Suprapubic skin (tissue), 4 donors: ENCODE data around the gene NEDD9.

Experiments
- EP300 ChIP-seq: sonication (generic); formaldehyde crosslinking; IDR thresholded peaks from one replicate; pipeline ENCODE4 v1.6.1; 2017; ENCODE audit warnings: antibody characterized with exemption
- POLR2AphosphoS5 ChIP-seq, 3 donors: sonication (generic); formaldehyde crosslinking; IDR thresholded peaks; one replicate each; pipeline ENCODE4 v1.6.1; 2017; ENCODE audit warnings: antibody characterized with exemption in 3 of 3
- TF ChIP-seq, protein P1 (sequence below), 2 donors: fragments of 200-600 bp in 1 of 2; fragments of 450-650 bp in 1 of 2; sonication (generic) in 1 of 2; IDR thresholded peaks; one replicate each; pipeline ENCODE4 v1.5.1; 2016 to 2019; ENCODE audit warnings: antibody characterized with exemption in 2 of 2, mild to moderate bottlenecking in 1 of 2, moderate library complexity in 1 of 2

DNA sequence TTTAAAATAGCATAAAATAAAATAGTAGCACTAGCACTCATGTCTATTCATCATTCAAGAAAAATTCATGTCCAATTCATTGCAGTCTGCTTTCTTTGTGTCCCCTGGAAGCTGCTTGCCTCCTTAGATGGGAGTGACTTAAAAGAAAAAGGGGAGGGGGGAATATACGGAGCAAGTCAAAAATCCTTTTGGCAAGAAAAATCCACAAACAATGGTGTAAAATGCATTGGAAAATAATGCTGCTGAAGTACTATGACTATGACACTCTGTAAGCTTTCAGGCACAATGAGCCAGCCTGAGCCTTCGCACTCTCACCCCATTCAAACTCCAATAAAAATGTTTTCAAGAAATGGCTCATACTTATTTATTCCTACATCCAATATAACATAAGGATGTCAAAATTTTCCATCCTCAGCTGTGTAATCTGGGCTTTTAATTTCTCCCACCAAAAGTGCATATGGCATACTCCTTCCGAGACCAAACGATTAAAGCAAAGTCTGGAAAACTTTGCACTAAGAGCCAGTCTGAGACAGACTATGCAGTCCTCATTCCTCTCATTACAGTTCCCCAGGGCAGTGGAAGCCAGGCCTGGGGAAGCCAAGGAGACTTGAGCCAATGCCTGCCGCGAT is 790 bp downstream of the NEDD9 start:
- TF ChIP-seq EP300 (no peak), POLR2AphosphoS5 (IDR thresholded peaks at IDR 0.05) (no peak)
- TF ChIP-seq, protein P1, sequence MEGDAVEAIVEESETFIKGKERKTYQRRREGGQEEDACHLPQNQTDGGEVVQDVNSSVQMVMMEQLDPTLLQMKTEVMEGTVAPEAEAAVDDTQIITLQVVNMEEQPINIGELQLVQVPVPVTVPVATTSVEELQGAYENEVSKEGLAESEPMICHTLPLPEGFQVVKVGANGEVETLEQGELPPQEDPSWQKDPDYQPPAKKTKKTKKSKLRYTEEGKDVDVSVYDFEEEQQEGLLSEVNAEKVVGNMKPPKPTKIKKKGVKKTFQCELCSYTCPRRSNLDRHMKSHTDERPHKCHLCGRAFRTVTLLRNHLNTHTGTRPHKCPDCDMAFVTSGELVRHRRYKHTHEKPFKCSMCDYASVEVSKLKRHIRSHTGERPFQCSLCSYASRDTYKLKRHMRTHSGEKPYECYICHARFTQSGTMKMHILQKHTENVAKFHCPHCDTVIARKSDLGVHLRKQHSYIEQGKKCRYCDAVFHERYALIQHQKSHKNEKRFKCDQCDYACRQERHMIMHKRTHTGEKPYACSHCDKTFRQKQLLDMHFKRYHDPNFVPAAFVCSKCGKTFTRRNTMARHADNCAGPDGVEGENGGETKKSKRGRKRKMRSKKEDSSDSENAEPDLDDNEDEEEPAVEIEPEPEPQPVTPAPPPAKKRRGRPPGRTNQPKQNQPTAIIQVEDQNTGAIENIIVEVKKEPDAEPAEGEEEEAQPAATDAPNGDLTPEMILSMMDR (IDR thresholded peaks at IDR 0.05) = no peak
